ENCODE results near the gene BLOC1S6.

GRCh38 chr15:45539680-45540079, 47.5 kb upstream of the BLOC1S6 start:
- no peak for TF ChIP-seq EZH2phosphoT487 (IDR thresholded peaks at IDR 0.05; ENCODE audit: borderline replicate concordance, low read length)
- no peak for TF ChIP-seq CTCF (IDR thresholded peaks at IDR 0.05; ENCODE audit: low read depth, low read length, poor library complexity, severe bottlenecking)
